ENCODE measurements around the gene F7. TPM values are rescaled to one million over a fixed set of nuclear protein-coding genes. Genes with fewer than 3 reads are reported as not detected.

The F7 gene
- total RNA-seq, 1 donor from 2014 or later: not detected

- ATAC-seq (ENCODE audit: low read depth) (no peak), DNase-seq (no peak)
- Mint-ChIP-seq H3K4me1 (no peaks in the 10 kb centered on the region), H3K27me3 (no peaks in the 10 kb centered on the region), H3K27ac (no peak overlapping the region), H3K36me3 (ENCODE audit: low read depth) (peaks cover 33% of the 10 kb centered on the region), H3K4me3 (no peak overlapping the region), H3K9me3 (peaks cover 6% of the 10 kb centered on the region)
- CTCF ChIA-PET: no interaction called here
- intact Hi-C loops (cut with micrococcal nuclease): no loop called here
- TF ChIP-seq CTCF (IDR thresholded peaks at IDR 0.05): no peak
- POLR2A ChIA-PET: no interaction called here
Measured at GRCh38 chr13:113074401-113074800, 31.2 kb upstream of the F7 start.

GRCh38 chr13:113074876-113075275 is 30.7 kb upstream of the F7 start:
- CTCF ChIA-PET: no interaction called here
- POLR2A ChIA-PET: no interaction called here
- no peak for TF ChIP-seq CTCF (IDR thresholded peaks at IDR 0.05)
- Mint-ChIP-seq H3K36me3 (ENCODE audit: low read depth) (peaks cover 33% of the 10 kb centered on the region), H3K27ac (no peak overlapping the region), H3K4me1 (no peaks in the 10 kb centered on the region), H3K27me3 (no peaks in the 10 kb centered on the region), H3K9me3 (peaks cover 6% of the 10 kb centered on the region), H3K4me3 (no peak overlapping the region)
- DNase-seq (no peak), ATAC-seq (ENCODE audit: low read depth) (no peak)
- intact Hi-C loops (cut with micrococcal nuclease): no loop called here

- Mint-ChIP-seq H3K4me1 (no peaks in the 10 kb centered on the region), H3K9me3 (peaks cover 6% of the 10 kb centered on the region), H3K27me3 (no peaks in the 10 kb centered on the region), H3K27ac (no peak overlapping the region), H3K4me3 (no peak overlapping the region), H3K36me3 (ENCODE audit: low read depth) (peaks cover 27% of the 10 kb centered on the region)
- ChIA-PET POLR2A (no interaction called here), CTCF (no interaction called here)
- ATAC-seq (ENCODE audit: low read depth) (no peak), DNase-seq (no peak)
- TF ChIP-seq CTCF (IDR thresholded peaks at IDR 0.05): no peak
- intact Hi-C loops (cut with micrococcal nuclease): no loop called here
Measured at GRCh38 chr13:113075711-113076110, 29.9 kb upstream of the F7 start.

GRCh38 chr13:113076681-113077401 is 28.8 kb upstream of the F7 start:
- H3K36me3 Mint-ChIP-seq (ENCODE audit: low read depth): peaks cover 19% of the 10 kb centered on the region
- H3K4me1 Mint-ChIP-seq: no peaks in the 10 kb centered on the region
- intact Hi-C loops (cut with micrococcal nuclease): no loop called here
- H3K9me3 Mint-ChIP-seq: peaks cover 2% of the 10 kb centered on the region
- ATAC-seq (ENCODE audit: low read depth): no peak
- no peak for TF ChIP-seq CTCF (IDR thresholded peaks at IDR 0.05)
- POLR2A ChIA-PET: no interaction called here
- H3K27ac Mint-ChIP-seq: no peak overlapping the region
- no peak overlapping the region for H3K4me3 Mint-ChIP-seq
- CTCF ChIA-PET: no interaction called here
- no peaks in the 10 kb centered on the region for H3K27me3 Mint-ChIP-seq
- DNase-seq: no peak

- H3K36me3 Mint-ChIP-seq (ENCODE audit: low read depth): peaks cover 17% of the 10 kb centered on the region
- ChIA-PET POLR2A (no interaction called here), CTCF (no interaction called here)
- H3K4me3 Mint-ChIP-seq: no peak overlapping the region
- H3K27me3 Mint-ChIP-seq: no peaks in the 10 kb centered on the region
- H3K4me1 Mint-ChIP-seq: no peaks in the 10 kb centered on the region
- H3K9me3 Mint-ChIP-seq: no peaks in the 10 kb centered on the region
- ATAC-seq (ENCODE audit: low read depth) (no peak), DNase-seq (no peak)
- intact Hi-C loops (cut with micrococcal nuclease): no loop called here
- no peak for TF ChIP-seq CTCF (IDR thresholded peaks at IDR 0.05)
- no peak overlapping the region for H3K27ac Mint-ChIP-seq
Measured at GRCh38 chr13:113077566-113077952, 28.0 kb upstream of the F7 start.

Data from activated B cell treated with CpG ODN at 0.5 μM for 24 hours (primary cell).